GM12872 (cell line): Measurements from ENCODE around the gene CDS1.

Experiments
- TF ChIP-seq, protein P1 (sequence below): IDR thresholded peaks from 3 replicates; pipeline ENCODE4 v1.5.1; 2011; ENCODE audit warnings: low read depth, mild to moderate bottlenecking, low read length, moderate library complexity; ENCODE audit not compliant: insufficient read depth

Gene CDS1

DNA sequence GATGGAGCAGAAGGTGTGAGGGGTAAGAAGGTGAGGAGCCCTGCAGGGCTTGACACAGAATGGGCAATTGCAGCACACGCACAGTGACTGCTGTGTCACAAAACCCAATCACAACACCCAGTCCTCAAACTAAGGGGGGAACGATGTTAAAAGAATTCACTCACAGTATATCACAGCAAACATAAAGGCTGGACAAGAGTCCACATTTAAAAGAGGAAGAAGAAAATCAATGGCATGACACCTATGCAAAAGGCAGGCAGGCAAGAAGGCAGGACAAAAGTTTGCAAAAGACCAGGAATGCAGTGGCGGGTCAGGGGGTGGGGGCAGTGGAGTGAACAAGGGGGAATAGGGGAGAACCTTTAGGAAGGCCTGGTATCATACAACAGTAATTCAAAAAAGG is 77.7 kb downstream of the CDS1 start:
- TF ChIP-seq, protein P1, sequence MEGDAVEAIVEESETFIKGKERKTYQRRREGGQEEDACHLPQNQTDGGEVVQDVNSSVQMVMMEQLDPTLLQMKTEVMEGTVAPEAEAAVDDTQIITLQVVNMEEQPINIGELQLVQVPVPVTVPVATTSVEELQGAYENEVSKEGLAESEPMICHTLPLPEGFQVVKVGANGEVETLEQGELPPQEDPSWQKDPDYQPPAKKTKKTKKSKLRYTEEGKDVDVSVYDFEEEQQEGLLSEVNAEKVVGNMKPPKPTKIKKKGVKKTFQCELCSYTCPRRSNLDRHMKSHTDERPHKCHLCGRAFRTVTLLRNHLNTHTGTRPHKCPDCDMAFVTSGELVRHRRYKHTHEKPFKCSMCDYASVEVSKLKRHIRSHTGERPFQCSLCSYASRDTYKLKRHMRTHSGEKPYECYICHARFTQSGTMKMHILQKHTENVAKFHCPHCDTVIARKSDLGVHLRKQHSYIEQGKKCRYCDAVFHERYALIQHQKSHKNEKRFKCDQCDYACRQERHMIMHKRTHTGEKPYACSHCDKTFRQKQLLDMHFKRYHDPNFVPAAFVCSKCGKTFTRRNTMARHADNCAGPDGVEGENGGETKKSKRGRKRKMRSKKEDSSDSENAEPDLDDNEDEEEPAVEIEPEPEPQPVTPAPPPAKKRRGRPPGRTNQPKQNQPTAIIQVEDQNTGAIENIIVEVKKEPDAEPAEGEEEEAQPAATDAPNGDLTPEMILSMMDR, result no peak

DNA sequence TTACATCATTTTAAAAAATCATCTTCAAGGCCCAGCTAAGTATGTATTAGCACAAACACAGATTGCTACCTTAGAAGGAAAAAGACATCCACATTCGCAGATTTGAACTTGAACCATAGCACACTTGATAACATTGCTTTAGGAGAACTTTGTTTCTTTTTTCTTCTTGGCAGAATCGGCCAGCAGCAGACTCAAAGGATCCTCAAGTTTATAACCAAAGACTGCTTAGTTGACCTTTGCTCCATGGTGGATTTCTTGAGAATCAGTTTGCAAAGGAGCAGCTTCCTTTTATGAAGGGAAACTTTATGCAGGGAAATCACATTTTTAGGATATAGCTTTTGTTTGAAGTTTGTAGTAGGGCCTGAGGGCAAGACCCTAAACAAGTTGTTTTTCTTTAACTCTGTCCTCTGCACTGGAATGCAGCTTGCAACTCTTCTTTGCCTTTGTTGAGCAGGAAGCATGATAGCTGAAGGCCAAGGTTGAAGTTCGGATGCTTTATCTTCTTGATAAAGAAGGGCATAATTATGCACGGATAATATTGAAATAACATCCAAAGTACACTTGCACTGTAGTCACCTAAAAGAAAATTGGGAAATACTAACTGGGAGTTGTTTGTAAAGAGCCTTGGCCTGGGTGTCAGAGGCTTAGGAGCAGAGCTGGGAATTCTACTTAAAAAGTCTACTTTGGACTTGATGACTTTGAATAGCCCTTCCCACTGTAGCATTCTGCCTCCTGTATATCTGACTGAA is 78.4 kb downstream of the CDS1 start:
- TF ChIP-seq, protein P1, result no peak

GRCh38 chr4:84666439-84666838 is 83.5 kb downstream of the CDS1 start:
- TF ChIP-seq, protein P1, result no peak

- TF ChIP-seq, protein P1, result no peak
These were observed 86.3 kb downstream of the CDS1 start for GRCh38 chr4:84669201-84669600.

DNA sequence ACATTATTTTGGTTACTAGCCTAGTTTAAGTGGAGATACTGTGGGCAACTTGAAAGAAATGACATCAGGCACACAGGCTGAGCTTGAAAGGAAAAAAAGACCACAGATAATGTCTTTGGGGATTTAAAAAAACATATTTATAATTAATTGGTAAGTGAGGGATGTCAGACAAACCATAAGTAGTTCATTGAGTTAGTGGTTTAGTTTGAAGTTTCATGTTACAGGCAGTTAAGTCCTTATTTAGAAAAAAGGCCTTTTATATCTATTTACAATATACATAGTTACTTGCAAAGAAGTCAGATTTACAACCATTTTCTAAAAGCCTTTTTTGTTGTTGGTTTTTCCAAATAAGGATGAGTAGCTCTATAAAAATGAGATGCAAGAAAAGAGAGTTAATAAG is 89.2 kb downstream of the CDS1 start:
- TF ChIP-seq, protein P1, result no peak

- TF ChIP-seq, protein P1, result no peak
These were observed 90.7 kb downstream of the CDS1 start for GRCh38 chr4:84673475-84674240.

DNA sequence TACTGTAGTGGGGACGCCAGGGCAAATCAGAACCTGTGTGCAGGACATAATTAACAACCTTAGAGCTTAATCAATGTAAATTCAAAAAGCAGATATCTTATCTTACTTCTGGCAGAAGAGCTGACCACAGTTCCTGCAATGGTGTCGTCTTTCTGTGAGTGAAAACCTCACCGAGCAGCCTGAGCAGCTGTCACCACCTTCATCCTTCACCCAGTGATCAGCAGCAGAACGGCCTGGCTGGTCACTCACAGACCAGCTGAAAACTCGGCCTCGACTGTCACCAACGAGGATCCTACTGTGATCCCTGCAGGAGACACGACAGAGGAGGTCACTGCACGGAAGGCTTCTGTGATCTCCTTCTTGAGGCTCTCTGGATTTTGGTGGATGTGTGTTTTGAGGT is 94.2 kb downstream of the CDS1 start:
- TF ChIP-seq, protein P1, result no peak
